Measurements from ENCODE around the gene EP400.
A peak's percentile ranks its signal among the peaks of the same experiment; 100 is the strongest.
"Not testable (repeated sequence)": the region's sequence is repeated elsewhere in the genome, so short reads cannot be mapped to it uniquely, and the experiment has no call there.

Gene EP400

DNA sequence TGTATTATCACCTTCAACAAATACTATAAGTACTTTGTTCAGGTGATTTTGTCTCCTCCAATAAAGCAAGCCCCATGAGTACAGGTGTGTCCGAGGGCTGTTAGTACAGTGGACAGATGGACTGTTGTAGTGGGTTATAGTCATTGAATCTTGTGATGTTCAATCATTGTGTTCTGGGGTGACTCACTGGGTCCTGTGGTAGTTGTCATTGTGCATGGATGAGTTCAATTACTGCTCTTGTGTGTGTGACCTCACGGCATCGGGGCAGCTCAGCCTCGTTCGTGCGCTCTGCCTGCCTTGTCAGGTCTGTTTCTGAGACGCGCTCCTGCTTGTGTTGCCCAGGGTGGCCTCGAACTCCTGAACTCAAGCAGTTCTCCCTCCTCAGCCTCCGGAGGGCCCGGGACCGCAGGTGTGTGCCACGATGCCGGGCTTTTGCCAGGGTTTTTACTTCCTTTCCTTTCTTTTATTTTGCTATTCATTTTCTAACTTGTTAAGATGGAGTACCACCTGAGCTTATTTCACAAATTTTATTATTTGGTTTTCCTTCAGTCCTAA is 122.2 kb downstream of the EP400 start:
- DNase-seq = no peak

DNA sequence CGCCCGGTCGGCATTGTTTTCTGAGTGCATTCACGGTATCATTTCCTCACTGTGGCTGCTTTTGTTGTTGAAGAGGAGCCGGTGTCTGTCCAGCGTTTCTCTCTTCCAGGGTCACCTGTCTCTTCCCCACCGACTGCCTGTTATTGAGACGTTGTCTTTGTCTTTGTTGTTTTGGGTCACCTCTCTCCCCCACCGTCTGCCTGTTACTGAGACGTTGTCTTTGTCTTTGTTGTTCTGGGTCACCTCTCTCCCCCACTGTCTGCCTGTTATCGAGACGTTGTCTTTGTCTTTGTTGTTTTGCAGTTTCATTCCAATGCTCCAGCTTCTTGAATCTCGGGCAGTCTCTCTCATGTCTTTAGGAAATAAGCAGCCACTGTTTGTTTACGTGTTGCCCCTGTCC is 124.5 kb downstream of the EP400 start:
- no peak for DNase-seq

DNA sequence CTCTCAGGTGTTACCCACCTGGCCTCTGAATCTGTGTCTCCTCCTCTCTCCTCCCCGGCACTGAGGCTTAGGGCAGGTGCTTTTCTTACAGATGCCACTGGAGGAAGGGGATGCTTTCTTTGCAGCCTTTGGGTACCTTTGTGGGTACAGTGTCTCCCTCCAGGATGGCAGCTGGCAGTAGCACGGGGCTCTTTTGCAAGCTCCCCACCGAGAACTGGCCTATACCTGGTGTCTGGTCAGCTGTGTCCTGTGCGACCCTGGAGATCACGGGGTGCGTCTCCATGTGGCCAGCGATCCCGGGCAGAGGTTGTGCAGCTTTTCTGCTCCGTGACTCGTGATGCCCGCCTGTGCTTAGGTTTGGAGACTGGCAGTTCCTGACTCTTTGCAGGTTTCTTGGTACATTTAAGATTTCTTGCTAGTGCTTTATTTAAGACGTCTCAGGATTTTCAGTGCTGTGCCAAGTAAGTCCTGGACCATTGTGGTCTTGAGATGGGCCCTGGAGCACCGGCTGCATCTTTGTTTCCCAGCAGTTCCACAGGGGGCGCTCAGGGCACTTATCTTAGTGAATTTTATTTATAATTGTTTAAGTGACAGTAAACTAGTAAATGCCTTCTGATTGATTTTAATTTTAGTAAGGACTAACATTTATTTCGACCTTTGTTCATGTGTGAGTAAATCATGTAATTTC is 125.4 kb downstream of the EP400 start:
- DNase-seq = no peak

DNA sequence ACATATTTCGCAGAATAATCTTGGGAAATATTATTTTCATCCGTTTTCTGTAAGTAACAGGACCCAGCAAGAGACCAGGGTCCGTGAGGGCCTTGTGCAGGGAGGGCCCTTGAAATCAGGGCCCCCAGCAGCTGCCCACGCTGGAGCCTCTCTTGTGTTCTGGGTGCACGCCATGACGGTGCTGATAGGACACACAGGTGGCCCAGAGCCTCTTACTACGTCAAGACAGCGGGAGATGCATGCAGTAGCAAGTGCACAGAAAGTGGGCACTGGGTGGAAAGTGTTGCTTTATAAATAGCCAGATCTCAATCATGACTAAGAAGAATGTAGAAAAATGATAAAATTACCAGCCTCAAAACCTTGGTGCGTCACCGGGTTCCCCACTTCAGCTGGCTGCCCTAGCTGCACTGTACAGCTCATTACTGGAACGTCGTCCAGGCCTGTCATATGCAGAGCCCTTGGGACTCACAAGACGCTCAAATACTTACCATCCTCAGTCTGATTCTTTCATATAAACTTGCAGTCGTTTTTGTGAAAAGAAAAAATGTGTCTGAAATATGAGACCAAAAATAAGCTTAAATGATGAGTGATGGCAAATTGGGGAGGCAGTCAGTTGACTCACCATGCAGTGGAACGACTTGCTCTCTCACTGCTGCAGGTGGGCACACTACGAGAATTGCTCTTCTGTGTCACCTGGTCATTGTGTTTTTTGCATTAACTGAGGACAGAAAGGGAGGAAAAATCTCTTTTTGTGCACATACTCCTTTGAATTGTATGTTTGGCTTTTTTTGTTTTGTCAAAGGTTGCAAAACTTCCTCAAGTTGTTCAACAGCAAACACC is 126.2 kb downstream of the EP400 start:
- no peak for DNase-seq

DNA sequence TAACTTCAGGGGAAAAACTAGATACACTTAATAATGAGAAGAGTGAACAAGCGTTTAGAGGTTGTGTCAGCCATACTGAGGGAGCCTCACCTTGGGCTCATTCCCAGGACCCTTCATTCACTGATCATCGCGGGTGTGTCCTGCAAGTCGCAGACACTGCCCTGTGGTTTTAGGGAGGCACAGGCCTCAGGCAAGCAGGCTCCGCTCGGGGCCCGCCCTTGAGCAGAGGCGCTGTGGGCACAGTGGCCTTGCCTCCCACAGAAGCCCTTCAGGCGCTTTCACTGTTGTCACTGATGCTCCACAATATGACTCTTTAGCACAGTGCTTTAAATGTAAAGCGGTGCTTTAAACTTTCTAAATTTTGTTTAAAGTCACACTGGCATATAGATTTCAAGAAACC is 127.0 kb downstream of the EP400 start:
- DNase-seq = no peak

DNA sequence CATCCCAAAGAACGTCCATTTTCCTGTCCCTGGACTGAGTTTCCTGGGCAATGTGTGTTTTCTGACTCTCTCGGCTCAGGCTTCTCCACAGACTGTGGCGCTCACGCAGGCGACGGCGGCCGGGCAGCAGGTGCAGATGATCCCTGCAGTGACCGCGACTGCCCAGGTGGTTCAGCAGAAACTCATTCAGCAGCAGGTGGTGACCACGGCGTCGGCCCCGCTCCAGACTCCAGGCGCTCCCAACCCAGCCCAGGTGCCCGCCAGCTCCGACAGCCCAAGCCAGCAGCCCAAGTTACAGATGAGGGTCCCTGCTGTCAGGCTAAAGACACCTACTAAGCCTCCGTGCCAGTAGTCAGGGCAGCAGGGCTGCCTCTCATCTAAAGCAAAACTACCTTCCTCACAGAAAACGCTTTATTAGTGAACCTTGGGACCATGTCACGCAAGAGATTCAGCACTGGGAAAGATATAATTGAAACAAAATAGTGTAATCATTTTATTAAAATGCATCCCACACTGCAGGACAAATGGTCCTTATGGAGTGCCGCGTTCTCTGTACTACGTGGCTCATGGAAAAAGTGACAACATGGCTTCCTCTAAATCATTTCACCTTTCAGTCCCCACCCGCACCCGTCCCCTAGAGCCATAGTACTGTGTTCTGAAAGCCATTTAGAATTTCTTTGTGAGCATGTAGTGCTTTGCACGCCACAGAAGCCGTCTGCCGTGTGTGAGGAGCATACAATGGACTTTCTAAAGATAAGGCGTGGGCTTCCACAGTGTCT is 127.8 kb downstream of the EP400 start:
- DNase-seq = no peak

DNA sequence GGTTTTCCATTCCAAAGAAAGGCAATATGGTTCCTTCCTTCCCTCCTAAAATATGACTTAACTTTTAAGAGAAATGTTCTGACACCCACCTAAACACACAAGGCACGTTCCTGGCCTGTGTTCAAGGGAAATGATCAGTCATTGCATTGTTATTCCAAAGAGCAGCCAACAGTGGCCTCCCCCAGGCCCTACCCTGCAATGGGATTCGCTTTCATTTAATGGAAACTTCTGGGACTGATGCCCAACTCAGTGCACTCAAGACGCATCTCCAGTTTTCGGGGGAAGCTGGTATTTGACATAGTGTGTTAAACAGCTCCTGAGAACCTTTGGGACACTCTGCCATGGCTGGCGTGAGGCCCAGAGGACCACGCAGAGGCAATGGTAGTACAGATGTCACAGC is 128.4 kb downstream of the EP400 start:
- no peak for DNase-seq

DNA sequence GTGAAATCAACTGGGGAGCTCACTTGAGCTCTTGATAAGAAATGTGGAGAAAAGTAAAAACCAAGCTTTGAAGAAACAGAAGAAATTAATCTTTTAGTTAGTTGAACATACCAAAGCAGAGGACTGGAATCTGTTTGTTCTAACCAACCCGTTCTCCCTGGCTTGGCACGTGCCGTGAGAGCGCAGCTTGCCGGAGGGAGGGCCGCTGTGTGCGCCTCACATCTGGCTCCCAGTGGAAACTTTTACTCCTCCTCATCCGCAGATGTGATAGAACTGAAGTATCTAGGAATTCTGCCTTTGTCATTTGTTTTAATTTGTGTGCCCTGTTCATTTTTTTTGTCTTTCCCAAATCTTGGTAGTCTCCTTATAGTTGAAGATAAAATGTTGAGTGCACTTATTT is 129.5 kb downstream of the EP400 start:
- no peak for DNase-seq

DNA sequence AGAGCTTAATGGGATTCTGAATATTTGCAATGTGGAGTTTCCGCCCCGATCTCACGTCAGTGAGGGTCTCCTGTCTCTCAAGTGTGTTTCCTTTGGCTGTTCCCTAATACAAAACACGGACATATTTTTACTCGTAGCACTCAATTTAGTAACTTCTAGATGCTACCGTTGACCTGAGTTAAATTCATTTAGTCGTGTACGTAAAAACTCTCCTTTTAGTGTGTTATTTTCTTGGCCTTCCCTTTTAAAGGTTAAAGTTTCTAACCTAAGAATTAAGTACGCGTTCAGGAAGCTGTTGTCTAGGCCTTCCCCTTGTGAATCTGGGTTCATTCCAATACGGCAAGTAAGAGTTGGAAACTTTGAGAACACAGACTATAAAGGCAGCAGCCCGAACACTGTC is 130.0 kb downstream of the EP400 start:
- no peak for DNase-seq

DNA sequence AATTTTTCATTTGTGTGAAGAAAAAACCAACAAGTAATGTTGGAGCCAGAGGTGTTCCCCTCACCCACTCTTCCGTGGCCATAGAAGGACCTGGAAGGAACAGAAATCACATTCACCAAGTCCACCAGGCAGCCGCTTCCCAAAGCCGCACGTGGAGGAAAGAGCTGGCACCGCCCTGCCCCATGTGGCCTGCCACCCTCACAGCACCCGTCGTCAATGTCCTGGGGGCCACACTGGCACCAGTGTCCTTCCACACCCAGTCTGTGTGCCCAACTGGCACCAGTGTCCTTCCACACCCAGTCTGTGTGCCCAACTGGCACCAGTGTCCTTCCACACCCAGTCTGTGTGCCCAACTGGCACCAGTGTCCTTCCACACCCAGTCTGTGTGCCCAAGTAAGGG is 130.8 kb downstream of the EP400 start:
- DNase-seq = not testable (repeated sequence)

DNA sequence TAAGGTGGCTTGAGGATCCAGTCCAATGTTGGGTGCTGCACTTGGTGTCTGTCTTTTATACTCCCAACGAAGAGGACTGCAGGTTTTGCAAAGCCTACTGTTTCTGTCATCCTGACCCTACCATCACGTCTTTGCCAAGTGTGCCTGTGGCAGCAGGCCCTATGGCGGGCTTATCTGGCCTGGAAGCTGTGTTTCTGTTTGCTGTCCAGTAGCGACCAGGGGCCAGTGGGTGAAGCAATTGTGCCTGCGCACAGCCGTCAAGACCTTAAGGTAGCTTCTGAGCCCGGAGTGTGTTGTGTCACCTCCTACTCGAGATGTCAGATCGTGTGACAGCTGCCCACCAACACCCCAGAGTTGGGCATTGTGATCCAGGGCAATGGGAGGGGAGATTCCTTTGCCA is 131.7 kb downstream of the EP400 start:
- no peak for DNase-seq

DNA sequence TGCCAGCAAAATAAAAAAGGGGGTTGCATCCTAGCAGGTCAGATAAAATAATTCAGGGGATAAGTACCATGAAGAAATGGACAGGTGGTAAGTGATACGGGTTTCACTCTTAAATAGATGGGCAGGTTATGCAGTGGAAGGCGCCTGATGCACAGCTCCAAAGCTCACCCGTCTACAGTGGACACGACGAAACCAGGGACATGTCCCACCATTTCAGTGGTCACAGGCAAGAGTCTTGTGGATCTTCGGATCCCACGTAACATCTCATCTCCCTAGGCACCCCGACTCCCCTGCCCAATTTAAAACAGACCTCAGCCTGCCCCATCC is 133.8 kb downstream of the EP400 start:
- DNase-seq = no peak

DNA sequence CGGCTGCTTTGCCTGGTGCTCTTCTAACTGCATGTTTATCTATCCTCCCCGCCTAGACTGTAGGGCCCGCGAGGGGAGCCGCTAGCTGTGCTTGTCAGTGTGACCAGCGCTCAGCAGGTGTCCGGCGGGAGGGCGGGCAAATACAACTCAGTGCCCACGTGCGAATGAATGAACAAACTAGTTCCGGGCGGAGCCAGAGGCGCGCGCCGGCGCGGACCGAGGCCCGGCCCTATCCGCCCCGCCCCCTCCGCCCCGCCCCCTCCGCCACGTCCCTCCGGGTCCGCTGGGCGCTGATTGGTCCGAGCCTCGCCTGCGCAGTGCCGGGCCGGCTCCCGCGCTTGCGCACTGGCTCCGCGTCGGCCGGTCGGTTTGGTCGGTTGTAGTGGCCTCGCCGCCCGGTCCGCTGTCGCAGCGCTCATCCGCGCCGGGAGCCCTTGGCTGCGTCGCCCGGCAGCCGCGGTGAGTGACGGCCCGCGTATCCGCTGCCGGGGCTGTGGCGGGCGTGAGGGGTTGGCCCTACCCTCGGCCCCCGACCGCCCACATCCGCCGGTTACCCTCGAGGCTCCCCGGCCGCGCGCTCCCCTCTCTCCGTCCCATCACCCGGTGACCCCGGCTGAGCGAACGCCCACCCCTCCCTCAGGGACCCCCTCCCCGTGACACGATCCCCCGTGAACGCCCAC is 134.3 kb downstream of the EP400 start:
- peak; percentile 80 to 82 for DNase-seq

DNA sequence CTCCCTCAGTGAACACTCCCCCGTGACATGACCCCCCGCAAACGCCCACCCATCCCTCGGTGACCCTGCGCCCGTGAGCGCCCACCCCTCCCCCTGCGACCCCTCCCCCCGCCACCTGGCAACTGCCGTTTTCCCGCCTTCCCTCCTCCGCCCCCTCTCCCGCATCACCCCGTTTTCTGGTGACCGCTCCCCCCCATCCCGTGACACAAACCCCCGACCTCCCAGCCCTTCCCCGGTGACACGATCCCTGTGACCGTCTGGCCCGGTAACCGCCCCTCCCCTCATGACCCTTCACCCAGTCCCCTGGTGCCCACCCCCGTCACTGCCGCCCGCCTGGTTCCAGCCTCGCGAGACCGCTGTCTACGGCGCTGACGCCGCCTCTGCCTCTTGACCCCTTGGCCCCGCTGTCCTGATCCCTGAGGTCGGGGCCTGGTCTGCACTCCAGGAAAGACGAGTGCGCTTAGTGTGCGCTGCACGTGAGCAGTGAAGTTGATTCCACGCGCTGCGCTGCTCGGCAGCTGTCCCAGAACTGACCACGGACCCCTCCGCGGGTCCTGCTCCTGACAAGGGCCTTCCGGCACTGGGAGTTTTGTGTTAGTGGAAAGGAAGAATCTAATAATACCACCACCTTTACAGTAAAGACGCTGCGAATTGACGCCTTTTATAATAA is 135.0 kb downstream of the EP400 start:
- DNase-seq = peak; percentile 50 to 63

DNA sequence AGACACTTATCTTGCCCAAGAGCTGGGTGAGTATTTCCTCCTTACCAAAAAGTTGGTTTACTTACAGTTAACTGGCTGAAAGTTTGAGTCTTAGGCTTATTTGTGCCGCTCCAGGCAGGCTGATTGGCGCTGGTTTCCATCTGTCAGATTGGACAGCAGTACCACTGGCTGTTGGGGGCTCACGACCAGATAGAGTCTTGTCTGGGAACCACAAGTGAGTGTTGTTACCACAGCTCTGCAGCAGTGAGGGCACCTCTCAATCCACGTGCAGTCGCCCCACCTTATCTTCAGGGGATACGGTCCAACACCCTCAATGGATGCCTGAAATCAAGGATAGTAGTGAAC is 135.5 kb downstream of the EP400 start:
- DNase-seq = no peak

DNA sequence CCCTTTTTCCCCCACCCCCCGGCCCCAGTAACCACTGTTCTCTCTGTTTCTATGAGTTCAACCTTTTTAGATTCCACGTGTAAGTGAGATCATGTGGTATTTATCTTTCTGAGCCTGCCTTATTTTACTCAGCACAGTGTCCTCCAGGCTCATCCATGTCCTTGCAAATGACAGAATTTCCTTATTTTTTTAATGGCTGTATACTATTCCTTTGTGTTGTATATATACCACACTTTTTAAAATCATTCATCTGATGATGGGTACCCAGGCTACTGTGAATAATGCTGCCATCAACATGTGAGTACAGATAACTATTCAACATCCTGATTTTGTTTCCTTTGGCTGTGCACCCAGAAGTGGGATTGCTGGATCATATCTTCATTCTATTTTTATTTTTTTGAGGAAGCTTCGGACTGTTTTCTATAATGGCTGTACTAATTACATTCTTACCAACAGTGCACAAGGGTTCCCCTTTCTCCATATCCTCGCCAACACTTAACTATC is 139.7 kb downstream of the EP400 start:
- DNase-seq = no peak

DNA sequence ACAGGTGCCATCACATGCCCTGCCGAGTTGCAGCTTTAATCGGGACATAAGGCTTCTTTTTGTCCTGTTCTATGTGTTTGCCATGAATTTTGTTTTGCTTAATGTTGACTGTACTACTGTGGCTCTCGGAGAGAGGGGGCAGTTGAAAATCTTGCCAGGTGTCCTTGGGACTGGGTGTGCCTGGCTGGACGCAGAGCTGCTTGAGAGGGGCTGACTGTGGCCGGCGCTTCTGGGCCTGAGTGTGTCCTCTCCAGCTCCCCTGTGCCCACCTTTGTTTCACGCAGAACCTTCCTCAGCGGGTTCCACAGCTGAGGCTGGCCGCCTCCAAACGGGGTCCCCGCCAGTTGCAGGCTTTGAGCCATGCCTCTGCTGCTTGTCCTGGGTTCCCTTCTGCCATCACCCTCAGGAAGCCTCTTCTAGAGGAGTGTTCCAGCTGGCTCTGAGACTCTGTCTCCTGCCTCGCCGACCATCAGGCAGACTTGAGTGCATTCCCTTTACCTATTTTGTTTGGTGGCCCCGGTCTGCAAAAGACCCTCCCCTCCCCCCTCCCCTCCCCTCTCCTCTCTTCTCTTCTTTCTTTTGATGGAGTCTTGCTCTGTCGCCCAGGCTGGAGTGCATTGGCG is 144.6 kb downstream of the EP400 start:
- no peak for DNase-seq

DNA sequence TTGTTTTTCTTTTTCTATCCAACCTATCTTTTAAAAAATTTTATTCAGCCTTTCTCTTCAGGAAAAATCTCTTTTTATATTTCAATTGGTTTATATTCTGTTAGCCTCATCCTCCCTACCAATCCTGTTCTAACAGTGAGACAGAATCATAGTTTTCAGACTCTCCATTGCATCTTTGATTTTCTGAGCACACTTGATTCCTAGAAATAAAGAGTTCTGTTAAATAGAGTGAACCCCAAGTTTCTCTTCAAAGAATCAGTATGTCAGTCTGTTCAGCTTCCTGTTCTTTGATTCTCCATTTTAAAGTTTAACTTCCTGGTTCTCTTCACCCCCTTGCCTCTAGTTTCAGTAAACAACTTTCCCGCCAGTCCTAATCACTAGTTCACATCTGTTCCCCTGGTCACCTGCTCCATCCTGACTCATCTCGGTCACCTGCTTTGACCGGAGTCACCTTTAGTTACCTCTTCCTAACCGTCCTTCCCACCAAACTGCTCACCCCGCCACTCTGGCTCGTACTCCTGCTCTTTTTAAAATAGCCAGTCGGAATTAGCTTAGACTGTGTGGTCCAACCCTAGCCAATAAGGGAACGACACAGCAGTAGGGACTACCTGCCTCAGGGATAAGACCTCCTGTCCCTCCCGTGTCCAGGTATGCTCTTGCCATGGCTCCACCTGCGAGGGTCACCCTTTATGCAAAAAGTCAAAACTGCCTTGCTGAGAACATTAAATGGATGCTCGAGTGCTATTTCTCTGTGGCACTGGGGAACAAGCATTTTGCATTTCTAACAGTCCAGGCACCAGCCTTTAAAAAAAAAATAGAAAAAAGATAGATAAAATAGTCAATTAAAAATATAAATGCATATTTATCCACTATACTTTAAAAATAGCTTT is 146.0 kb downstream of the EP400 start:
- DNase-seq = no peak

DNA sequence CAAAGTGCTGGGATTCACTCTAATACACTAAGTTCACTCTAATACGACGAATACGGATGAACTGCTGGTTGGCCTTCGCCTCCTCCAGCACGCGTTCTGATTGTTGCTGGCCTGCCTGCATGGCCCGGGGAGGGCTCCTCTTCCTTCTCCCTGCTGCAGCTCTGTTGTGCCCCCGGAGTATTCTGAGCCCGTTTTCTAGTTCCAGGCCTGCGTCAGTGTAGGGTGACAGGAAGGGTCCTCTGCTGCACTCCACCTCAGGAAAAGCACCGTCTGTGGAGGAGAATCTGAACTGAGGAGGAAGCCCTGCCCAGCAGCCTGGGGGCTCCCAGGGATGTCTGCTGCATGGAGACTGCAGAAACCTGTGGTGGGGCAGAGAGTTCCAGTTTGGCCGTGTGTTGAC is 150.0 kb downstream of the EP400 start:
- no peak for DNase-seq

DNA sequence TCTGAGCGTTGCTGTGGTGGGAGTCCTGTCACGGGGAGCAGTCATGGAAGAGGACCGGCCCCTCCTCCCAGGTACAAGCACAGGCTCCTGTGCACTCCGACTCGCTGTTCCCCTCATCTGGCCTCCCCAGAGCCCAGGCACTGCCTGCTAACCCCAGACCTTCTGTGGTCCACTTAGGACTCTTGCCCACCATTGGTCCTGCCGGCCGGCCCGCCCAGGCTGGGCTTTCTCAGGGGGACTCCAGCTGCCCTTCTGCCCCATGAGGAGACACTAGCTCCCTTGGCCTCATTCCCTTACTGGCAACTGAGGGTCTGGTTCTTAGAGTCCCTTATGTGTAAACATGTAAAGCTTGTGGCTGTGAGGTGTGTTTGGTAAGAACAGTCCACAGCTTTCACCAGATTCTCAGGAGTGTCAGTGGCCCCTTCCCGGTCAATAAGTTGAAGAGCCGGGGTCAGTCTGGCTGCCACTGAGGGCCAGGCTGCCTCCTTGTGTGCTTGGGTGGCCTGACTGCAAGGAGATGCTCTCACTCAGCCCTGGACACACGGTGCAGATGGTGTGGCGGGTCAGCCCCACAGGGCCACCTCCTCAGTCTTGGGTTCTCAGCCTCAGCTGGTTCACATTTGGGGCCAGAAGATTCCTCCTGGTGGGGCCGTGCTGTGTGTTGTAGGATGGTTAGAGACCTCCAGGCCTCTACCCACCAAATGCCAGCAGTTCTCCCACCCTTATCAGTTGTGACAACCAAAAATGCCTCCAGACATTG is 150.7 kb downstream of the EP400 start:
- DNase-seq = no peak
